GM12864 (cell line): ENCODE results near the gene LPO.

ENCODE experiments used
- DNase-seq: peaks from one replicate; pipeline ENCODE4 v3.0.0-alpha.2; 2011; ENCODE audit warnings: low read depth
- H3K4me3 ChIP-seq: 2 replicates; pipeline ENCODE4 v1.5.1; 2011; ENCODE audit warnings: mild to moderate bottlenecking, low read depth, low read length, control low read depth
- CTCF ChIP-seq: IDR thresholded peaks from 2 replicates; pipeline ENCODE4 v1.5.1; 2011; ENCODE audit warnings: low read depth, mild to moderate bottlenecking, moderate library complexity, low read length, control low read depth, inconsistent platforms; ENCODE audit errors: missing control alignments

LPO gene

GRCh38 chr17:58281511-58282011, 43.2 kb downstream of the LPO start:
- no peak overlapping the region for H3K4me3 ChIP-seq
- no peak for TF ChIP-seq CTCF
- DNase-seq: no peak

GRCh38 chr17:58282442-58282841, 44.1 kb downstream of the LPO start:
- no peak overlapping the region for H3K4me3 ChIP-seq
- TF ChIP-seq CTCF: no peak
- no peak for DNase-seq

GRCh38 chr17:58283674-58284612, 45.6 kb downstream of the LPO start:
- no peak overlapping the region for H3K4me3 ChIP-seq
- no peak for DNase-seq
- no peak for TF ChIP-seq CTCF

- H3K4me3 ChIP-seq: no peak overlapping the region
- DNase-seq: no peak
- TF ChIP-seq CTCF: no peak
Measured at GRCh38 chr17:58284613-58285421, 46.4 kb downstream of the LPO start.

- no peak overlapping the region for H3K4me3 ChIP-seq
- no peak for DNase-seq
- no peak for TF ChIP-seq CTCF
Measured at GRCh38 chr17:58285422-58285810, 47.0 kb downstream of the LPO start.

DNA sequence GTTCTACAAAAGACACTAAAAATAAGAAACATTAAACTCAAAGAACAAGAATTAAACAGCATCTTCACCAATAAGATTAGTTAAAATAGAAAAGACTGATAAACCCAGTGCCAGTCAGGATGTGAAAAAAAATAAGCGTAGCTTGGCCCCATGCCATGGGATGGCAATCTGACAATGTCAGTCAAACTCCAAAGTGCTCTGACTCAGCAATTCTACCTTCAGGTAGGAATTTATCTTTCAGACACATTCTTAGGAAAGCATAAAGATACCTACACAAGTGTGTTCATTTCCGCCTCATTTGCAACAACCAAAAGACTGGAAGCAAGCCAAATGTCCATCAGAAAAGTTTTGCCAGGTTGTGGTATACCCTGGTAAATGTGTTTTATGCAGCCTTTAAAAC, 51.5 kb downstream of the LPO start:
- DNase-seq: no peak
- TF ChIP-seq CTCF: no peak
- H3K4me3 ChIP-seq: no peak overlapping the region
